CD14-positive monocyte (primary cell): ENCODE data around the gene PSMA8. TPM values are rescaled to one million over a fixed set of nuclear protein-coding genes. Genes with fewer than 3 reads are reported as not detected.
"Not testable (repeated sequence)": the region's sequence is repeated elsewhere in the genome, so short reads cannot be mapped to it uniquely, and the experiment has no call there.

Source experiments
- DNase-seq, 3 donors: peaks; one replicate each; pipeline ENCODE4 v3.0.0-alpha.2; 2011 to 2022
- H2AFZ ChIP-seq: 2 replicates; pipeline ENCODE4 v1.6.0; 2012; ENCODE audit warnings: mild to moderate bottlenecking, low read depth, low read length, inconsistent platforms; ENCODE audit not compliant: insufficient read depth, poor library complexity, severe bottlenecking
- H3K27ac ChIP-seq, 2 donors: 1 replicate in 1 of 2; 2 replicates in 1 of 2; pipeline ENCODE4 v1.5.1; 2012 to 2013; ENCODE audit warnings: low read length in 2 of 2, control low read depth in 1 of 2, inconsistent platforms in 1 of 2, low read depth in 1 of 2, mild to moderate bottlenecking in 1 of 2
- H3K27me3 ChIP-seq, 2 donors: one replicate each; pipeline versions ENCODE4 v1.6.0 to v1.6.1; 2011 to 2013; ENCODE audit warnings: low read length in 2 of 2; ENCODE audit not compliant: control insufficient read depth in 2 of 2, insufficient read depth in 2 of 2
- H3K36me3 ChIP-seq, 2 donors: replicated peaks in 1 of 2; 1 replicate in 1 of 2; 2 replicates in 1 of 2; pipeline versions ENCODE4 v1.5.1 to v1.6.1; 2012 to 2013; ENCODE audit warnings: low read length in 2 of 2, control low read depth in 1 of 2, inconsistent platforms in 1 of 2, mild to moderate bottlenecking in 1 of 2; ENCODE audit not compliant: insufficient read depth in 2 of 2, control insufficient read depth in 1 of 2
- H3K4me1 ChIP-seq, 2 donors: 1 replicate in 1 of 2; 2 replicates in 1 of 2; pipeline versions ENCODE4 v1.5.1 to v1.6.1; 2012 to 2013; ENCODE audit warnings: low read length in 2 of 2, control low read depth in 1 of 2, inconsistent platforms in 1 of 2, mild to moderate bottlenecking in 1 of 2, moderate library complexity in 1 of 2; ENCODE audit not compliant: insufficient read depth in 2 of 2, control insufficient read depth in 1 of 2
- H3K4me2 ChIP-seq: replicated peaks from 2 replicates; pipeline ENCODE3; 2012; ENCODE audit warnings: low read length, moderate library complexity, mild to moderate bottlenecking; ENCODE audit not compliant: poor library complexity, severe bottlenecking; ENCODE audit errors: extremely low read depth
- H3K4me3 ChIP-seq, 3 experiments: fragments of 200-600 bp in 1 of 3; sonication (generic) in 1 of 3; replicated peaks in 1 of 3; 1 replicate in 2 of 3; 2 replicates in 1 of 3; pipeline ENCODE4 v1.5.1; 2011 to 2013; ENCODE audit warnings: low read length in 3 of 3, mild to moderate bottlenecking in 3 of 3, control low read depth in 2 of 3, low read depth in 2 of 3, inconsistent platforms in 1 of 3, moderate library complexity in 1 of 3
- H3K79me2 ChIP-seq: 2 replicates; pipeline ENCODE4 v1.6.0; 2012; ENCODE audit warnings: mild to moderate bottlenecking, control low read depth, inconsistent platforms, low read length, moderate library complexity; ENCODE audit not compliant: insufficient read depth
- H3K9ac ChIP-seq: 2 replicates; pipeline ENCODE4 v1.6.0; 2017; ENCODE audit warnings: low read length, mild to moderate bottlenecking; ENCODE audit not compliant: insufficient read depth, poor library complexity, severe bottlenecking
- H3K9me3 ChIP-seq, 2 donors: replicated peaks in 1 of 2; 1 replicate in 1 of 2; 2 replicates in 1 of 2; pipeline versions ENCODE4 v1.5.1 to v1.6.1; 2012 to 2013; ENCODE audit warnings: low read length in 2 of 2, control low read depth in 1 of 2; ENCODE audit not compliant: control insufficient read depth in 1 of 2, insufficient read depth in 1 of 2
- H4K20me1 ChIP-seq: 2 replicates; pipeline ENCODE4 v1.6.0; 2012; ENCODE audit warnings: mild to moderate bottlenecking, low read length, control low read depth, moderate library complexity; ENCODE audit not compliant: insufficient read depth
- H3K27ac Mint-ChIP-seq, 7 donors: one replicate each; pipeline ENCODE4 v1.8.0; 2020; ENCODE audit warnings: mild to moderate bottlenecking in 7 of 7, mixed read lengths in 7 of 7, moderate library complexity in 6 of 7, inconsistent platforms in 2 of 7
- H3K27me3 Mint-ChIP-seq, 3 donors: one replicate each; pipeline ENCODE4 v1.8.0; 2021 to 2022; ENCODE audit warnings: low read depth in 3 of 3, mild to moderate bottlenecking in 3 of 3, mixed read lengths in 3 of 3, moderate library complexity in 3 of 3, inconsistent platforms in 1 of 3
- H3K36me3 Mint-ChIP-seq, 2 donors: one replicate each; pipeline ENCODE4 v1.8.0; 2020; ENCODE audit warnings: mixed read lengths in 2 of 2, inconsistent platforms in 1 of 2, mild to moderate bottlenecking in 1 of 2
- H3K4me1 Mint-ChIP-seq: one replicate; pipeline ENCODE4 v1.8.0; 2020; ENCODE audit warnings: mild to moderate bottlenecking, mixed read lengths
- H3K4me3 Mint-ChIP-seq, 2 donors: one replicate each; pipeline ENCODE4 v1.8.0; 2020; ENCODE audit warnings: mild to moderate bottlenecking in 2 of 2, mixed read lengths in 2 of 2, moderate library complexity in 1 of 2
- H3K9me3 Mint-ChIP-seq, 7 donors: one replicate each; pipeline ENCODE4 v1.8.0; 2020 to 2022; ENCODE audit warnings: mixed read lengths in 7 of 7, mild to moderate bottlenecking in 6 of 7, moderate library complexity in 6 of 7, inconsistent platforms in 2 of 7
- WGBS: methylation state at CpG from one replicate; pipeline ENCODE4 v1.1.5; 2013; ENCODE audit warnings: missing lambda C conversion rate; ENCODE audit not compliant: insufficient coverage; 5-methylcytosine and 5-hydroxymethylcytosine counted together
- intact Hi-C, 2 donors: fragments of 100-400 bp; cut with micrococcal nuclease; formaldehyde crosslinking; loops; one replicate each; pipeline versions ENCODE4 v1.15.0 to v1.15.1; 2023
- polyA plus RNA-seq, 3 donors: library from polyadenylated mRNA; depleted of rRNA in 1 of 3; unstranded in 2 of 3; stranded (reverse) in 1 of 3; fragments of 300-500 nt in 2 of 3; fragments of >200 nt in 1 of 3; fragmentation: Illumina TruSeq in 2 of 3; gene quantifications; 1 replicate in 2 of 3; 2 replicates in 1 of 3; pipeline ENCODE4 v1.2.3, GENCODE V29; 2012 to 2021
- TF ChIP-seq, protein P1 (sequence below): fragments of 200-600 bp; IDR thresholded peaks from one replicate; pipeline ENCODE4 v1.8.0; 2022; ENCODE audit warnings: antibody characterized with exemption, mild to moderate bottlenecking

Gene PSMA8
- polyA plus RNA-seq, 3 donors: 0.13 TPM; not detected in 2

DNA sequence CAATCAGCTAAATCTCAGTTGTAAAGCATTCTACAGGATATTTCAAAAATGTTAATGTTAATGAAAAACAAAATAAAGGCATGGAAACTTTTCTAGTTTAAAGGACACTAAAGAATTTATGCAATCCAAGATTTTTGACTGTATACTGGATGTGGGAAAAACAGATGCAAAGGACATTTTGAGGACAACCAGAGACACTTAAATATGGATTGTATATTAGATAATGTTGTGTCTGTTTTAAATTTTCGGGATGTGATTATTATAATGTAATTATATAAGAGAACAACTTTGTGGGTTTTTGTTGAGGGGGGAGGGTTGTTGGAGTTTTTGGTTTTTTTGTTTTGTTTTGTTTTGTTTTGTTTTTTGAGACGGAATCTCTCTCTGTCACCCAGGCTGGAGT is 30.9 kb downstream of the PSMA8 start:
- Histone ChIP-seq H3K4me3 (no peak overlapping the region), H3K79me2 (no peaks in the 10 kb centered on the region)
- intact Hi-C loops: no loop called here

DNA sequence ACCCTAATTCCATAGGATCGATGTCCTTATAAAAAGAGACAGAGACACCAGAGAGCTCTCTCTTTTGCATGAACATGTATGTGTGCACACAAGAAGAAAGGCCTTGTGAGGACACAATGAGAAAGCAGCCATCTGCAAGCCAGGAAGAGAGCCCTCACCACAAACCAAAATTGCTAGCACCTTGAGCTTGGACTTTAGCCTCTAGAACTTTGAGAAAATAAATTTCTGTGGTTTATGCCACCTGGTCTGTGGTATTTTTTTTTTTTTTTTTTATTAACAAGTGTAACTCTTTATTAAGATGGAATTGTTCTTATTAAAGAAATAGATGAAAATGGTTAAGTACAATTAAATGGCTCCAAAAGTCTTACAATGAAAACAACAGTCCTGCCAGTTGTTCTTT is 33.9 kb downstream of the PSMA8 start:
- H3K4me3 ChIP-seq, H3K9ac ChIP-seq, H3K36me3 ChIP-seq, H3K27me3 Mint-ChIP-seq, H3K79me2 ChIP-seq, H3K27me3 ChIP-seq, H3K27ac ChIP-seq, H3K9me3 ChIP-seq, H3K4me3 Mint-ChIP-seq, H3K27ac Mint-ChIP-seq, H3K36me3 Mint-ChIP-seq, intact Hi-C loops, H2AFZ ChIP-seq, H4K20me1 ChIP-seq, H3K4me1 ChIP-seq, H3K9me3 Mint-ChIP-seq, DNase-seq, H3K4me2 ChIP-seq, H3K4me1 Mint-ChIP-seq: not testable (repeated sequence)
- WGBS: no CpG with 5 or more reads among the region's 1 CpG

More for the DNA sequence above, 30.9 kb downstream of the PSMA8 start:
- no peaks in the 10 kb centered on the region for H3K36me3 Mint-ChIP-seq
- Histone ChIP-seq H3K4me2 (no peak overlapping the region), H3K36me3 (no peaks in the 10 kb centered on the region), H3K4me1 (no peaks in the 10 kb centered on the region), H3K27me3 (no peaks in the 10 kb centered on the region), H2AFZ (no peak overlapping the region), H3K9me3 (no peaks in the 10 kb centered on the region), H3K27ac (no peak overlapping the region), H3K9ac (no peak overlapping the region), H4K20me1 (no peaks in the 10 kb centered on the region)
- no peaks in the 10 kb centered on the region for H3K9me3 Mint-ChIP-seq
- H3K27me3 Mint-ChIP-seq: peaks cover 0 to 3% (median 0%) of the 10 kb centered on the region in 3 donors
- H3K4me1 Mint-ChIP-seq: no peaks in the 10 kb centered on the region
- DNase-seq: no peak
- TF ChIP-seq, protein P1, sequence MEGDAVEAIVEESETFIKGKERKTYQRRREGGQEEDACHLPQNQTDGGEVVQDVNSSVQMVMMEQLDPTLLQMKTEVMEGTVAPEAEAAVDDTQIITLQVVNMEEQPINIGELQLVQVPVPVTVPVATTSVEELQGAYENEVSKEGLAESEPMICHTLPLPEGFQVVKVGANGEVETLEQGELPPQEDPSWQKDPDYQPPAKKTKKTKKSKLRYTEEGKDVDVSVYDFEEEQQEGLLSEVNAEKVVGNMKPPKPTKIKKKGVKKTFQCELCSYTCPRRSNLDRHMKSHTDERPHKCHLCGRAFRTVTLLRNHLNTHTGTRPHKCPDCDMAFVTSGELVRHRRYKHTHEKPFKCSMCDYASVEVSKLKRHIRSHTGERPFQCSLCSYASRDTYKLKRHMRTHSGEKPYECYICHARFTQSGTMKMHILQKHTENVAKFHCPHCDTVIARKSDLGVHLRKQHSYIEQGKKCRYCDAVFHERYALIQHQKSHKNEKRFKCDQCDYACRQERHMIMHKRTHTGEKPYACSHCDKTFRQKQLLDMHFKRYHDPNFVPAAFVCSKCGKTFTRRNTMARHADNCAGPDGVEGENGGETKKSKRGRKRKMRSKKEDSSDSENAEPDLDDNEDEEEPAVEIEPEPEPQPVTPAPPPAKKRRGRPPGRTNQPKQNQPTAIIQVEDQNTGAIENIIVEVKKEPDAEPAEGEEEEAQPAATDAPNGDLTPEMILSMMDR: no peak
- H3K27ac Mint-ChIP-seq: no peak overlapping the region
- H3K4me3 Mint-ChIP-seq: no peak overlapping the region
- 100% methylated on average over 1 of the region's 2 CpGs for whole genome bisulfite sequencing
